ENCODE measurements around the gene OLFM2. TPM values are rescaled to one million over a fixed set of nuclear protein-coding genes. Genes with fewer than 3 reads are reported as not detected.
A peak's percentile ranks its signal among the peaks of the same experiment; 100 is the strongest.

Gene OLFM2
- total RNA-seq (2014; rRNA removed; shearing (Covaris generic)) = 117 and 125 TPM in 2 replicates
- 58.1 and 62.1 TPM in 2 replicates for polyA plus RNA-seq (2016; fragmentation: Nextera tagmentation; extraction: Ambion mirVana)
- long read RNA-seq, partial matches to known transcripts = 0 of 5 reads
- long read RNA-seq, other reads (novel, unspliced or antisense) = 2 of 5 reads

DNA sequence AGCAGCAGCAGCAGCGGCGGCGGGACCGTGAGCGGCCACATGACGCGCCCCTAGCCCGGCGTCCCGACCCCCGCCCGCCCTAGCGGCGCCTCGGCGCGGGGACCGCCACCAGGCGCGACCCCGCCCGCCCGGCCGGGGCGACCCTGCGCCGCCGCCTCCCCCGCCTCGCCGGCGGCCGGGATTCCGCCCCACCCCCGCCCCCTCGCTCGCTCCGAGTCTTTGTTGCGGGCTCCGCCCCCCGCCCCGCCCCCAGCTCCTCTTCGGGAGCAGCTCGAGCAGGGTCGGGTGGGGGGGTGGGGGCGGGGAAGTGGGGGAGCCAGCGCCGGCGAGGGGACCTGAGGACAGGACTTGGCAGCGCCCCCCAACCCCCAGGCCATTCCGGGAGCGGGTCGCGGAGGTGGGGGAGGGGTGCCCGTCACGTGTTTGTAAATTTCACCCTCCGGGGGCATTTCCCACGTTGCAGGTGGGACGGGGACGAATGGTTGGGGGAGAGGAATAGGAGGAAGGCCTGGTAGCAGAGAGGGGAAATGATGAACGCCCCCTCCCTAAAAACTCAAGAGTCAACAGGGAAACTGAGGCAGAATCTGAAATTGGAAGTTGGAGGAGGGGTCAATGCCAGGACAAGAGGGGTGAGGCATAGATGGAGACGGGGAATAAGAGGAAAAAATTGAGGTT, at the start of gene OLFM2:
OLFM2 (minus strand) TSS at position 190 of the 675 bp plus-strand sequence; CDS start at position 41, 149 bp downstream.
- peak within 1 kb of the TSS; percentile 90 for H3K4me2 ChIP-seq
- ATAC-seq (peak; percentile 38), DNase-seq (ENCODE audit: low spot score) (peak; percentile 90)
- Mint-ChIP-seq H3K4me1 (peaks cover 25% of the 10 kb centered on the region), H3K9me3 (peaks cover 5% of the 10 kb centered on the region), H3K27me3 (ENCODE audit: insufficient read depth, low read depth, poor library complexity) (peaks cover 23% of the 10 kb centered on the region), H3K36me3 (ENCODE audit: low read depth) (peaks cover 4% of the 10 kb centered on the region), H3K27ac (peak within 1 kb of the TSS; percentile 87), H3K4me3 (peak within 1 kb of the TSS; percentile 92)
- TF ChIP-seq ZNF331 (CRISPR knock-in tag; IDR thresholded peaks at IDR 0.05; ENCODE audit: low read depth) = no peak
- H3K9me2 ChIP-seq (ENCODE audit: insufficient read depth) = peaks cover 5% of the 10 kb centered on the region; the same call in 1 of the 2 replicates
- H3K27ac ChIP-seq (ENCODE audit: low read depth) = peak within 1 kb of the TSS; percentile 86
- no peaks in the 10 kb centered on the region for H3K36me3 ChIP-seq (ENCODE audit: insufficient read depth)
- H3F3A ChIP-seq (replicated peaks; ENCODE audit: low read depth) = peaks cover 9% of the 10 kb centered on the region; the same call in 1 of the 2 replicates
- H3K4me1 ChIP-seq (ENCODE audit: insufficient read depth) = peaks cover 13% of the 10 kb centered on the region
- no peak within 1 kb of the TSS for H2AFZ ChIP-seq
- peaks cover 38% of the 10 kb centered on the region for H3K79me2 ChIP-seq (replicated peaks; ENCODE audit: insufficient read depth)
- peak within 1 kb of the TSS; percentile 93 for H3K4me3 ChIP-seq
- no peaks in the 10 kb centered on the region for H3K27me3 ChIP-seq (ENCODE audit: insufficient read depth)
- peaks cover 25% of the 10 kb centered on the region for H4K20me1 ChIP-seq (replicated peaks; ENCODE audit: insufficient read depth)

DNA sequence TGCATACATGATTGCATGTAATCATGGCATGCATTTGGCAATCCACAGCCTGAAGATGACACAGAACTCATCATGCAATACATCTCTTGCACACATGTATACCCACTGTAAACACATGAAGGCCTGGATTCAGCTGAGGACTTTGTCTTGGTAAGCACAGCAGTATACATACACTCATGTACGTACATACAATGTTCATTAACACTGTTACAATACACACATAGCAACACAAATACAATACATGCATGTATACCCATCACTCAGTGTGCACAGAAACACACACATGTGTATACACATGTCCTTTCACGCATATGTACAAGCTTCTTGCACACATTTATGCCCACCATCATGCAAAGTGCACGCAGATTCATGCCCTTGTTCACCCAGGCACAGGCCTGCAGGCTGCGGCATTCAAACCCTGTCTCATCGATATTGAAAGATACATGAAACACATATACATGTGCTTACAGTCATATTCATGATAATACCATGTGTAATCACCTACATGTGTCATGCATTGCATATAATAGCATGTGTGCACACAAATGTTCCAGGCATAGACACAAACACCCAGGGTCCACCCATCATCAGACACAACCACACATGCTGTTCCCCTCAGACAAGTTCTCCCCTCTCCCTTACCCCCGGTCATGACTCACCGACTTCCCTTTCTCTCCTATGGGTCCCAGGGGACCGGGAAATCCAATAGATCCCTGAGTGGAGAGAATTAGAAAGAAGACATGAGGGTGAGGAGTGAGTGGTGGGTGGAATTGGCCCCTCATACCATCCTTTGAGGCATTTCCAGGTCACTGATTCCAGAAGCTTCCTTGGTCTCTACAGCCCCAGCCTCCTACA, 45.3 kb upstream of the OLFM2 start:
- Histone ChIP-seq H2AFZ (no peak overlapping the region), H3K36me3 (ENCODE audit: insufficient read depth) (no peaks in the 10 kb centered on the region), H3K79me2 (replicated peaks; ENCODE audit: insufficient read depth) (no peaks in the 10 kb centered on the region), H3K4me3 (no peak overlapping the region), H3K27ac (ENCODE audit: low read depth) (no peak overlapping the region), H3K4me2 (no peak overlapping the region), H3F3A (replicated peaks; ENCODE audit: low read depth) (no peaks in the 10 kb centered on the region), H3K27me3 (ENCODE audit: insufficient read depth) (no peaks in the 10 kb centered on the region), H3K9me2 (ENCODE audit: insufficient read depth) (no peaks in the 10 kb centered on the region), H4K20me1 (replicated peaks; ENCODE audit: insufficient read depth) (no peaks in the 10 kb centered on the region), H3K4me1 (ENCODE audit: insufficient read depth) (peaks cover 6% of the 10 kb centered on the region; the same call in 1 of the 2 replicates)
- H3K4me1 Mint-ChIP-seq = peaks cover 5% of the 10 kb centered on the region; the same call in 2 of the 3 replicates
- no peak for DNase-seq (ENCODE audit: low spot score)
- H3K27me3 Mint-ChIP-seq (ENCODE audit: insufficient read depth, low read depth, poor library complexity) = peaks cover 15% of the 10 kb centered on the region
- H3K4me3 Mint-ChIP-seq = no peak overlapping the region
- no peaks in the 10 kb centered on the region for H3K36me3 Mint-ChIP-seq (ENCODE audit: low read depth)
- no peak for ATAC-seq
- no peaks in the 10 kb centered on the region for H3K9me3 Mint-ChIP-seq
- H3K27ac Mint-ChIP-seq = no peak overlapping the region
- no peak for TF ChIP-seq POLR2AphosphoS5 (IDR thresholded peaks at IDR 0.05; ENCODE audit: low read depth)
- TF ChIP-seq, protein P1, sequence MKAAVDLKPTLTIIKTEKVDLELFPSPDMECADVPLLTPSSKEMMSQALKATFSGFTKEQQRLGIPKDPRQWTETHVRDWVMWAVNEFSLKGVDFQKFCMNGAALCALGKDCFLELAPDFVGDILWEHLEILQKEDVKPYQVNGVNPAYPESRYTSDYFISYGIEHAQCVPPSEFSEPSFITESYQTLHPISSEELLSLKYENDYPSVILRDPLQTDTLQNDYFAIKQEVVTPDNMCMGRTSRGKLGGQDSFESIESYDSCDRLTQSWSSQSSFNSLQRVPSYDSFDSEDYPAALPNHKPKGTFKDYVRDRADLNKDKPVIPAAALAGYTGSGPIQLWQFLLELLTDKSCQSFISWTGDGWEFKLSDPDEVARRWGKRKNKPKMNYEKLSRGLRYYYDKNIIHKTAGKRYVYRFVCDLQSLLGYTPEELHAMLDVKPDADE (IDR thresholded peaks at IDR 0.05) = no peak
- TF ChIP-seq, protein P2, sequence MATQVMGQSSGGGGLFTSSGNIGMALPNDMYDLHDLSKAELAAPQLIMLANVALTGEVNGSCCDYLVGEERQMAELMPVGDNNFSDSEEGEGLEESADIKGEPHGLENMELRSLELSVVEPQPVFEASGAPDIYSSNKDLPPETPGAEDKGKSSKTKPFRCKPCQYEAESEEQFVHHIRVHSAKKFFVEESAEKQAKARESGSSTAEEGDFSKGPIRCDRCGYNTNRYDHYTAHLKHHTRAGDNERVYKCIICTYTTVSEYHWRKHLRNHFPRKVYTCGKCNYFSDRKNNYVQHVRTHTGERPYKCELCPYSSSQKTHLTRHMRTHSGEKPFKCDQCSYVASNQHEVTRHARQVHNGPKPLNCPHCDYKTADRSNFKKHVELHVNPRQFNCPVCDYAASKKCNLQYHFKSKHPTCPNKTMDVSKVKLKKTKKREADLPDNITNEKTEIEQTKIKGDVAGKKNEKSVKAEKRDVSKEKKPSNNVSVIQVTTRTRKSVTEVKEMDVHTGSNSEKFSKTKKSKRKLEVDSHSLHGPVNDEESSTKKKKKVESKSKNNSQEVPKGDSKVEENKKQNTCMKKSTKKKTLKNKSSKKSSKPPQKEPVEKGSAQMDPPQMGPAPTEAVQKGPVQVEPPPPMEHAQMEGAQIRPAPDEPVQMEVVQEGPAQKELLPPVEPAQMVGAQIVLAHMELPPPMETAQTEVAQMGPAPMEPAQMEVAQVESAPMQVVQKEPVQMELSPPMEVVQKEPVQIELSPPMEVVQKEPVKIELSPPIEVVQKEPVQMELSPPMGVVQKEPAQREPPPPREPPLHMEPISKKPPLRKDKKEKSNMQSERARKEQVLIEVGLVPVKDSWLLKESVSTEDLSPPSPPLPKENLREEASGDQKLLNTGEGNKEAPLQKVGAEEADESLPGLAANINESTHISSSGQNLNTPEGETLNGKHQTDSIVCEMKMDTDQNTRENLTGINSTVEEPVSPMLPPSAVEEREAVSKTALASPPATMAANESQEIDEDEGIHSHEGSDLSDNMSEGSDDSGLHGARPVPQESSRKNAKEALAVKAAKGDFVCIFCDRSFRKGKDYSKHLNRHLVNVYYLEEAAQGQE (IDR thresholded peaks at IDR 0.05; ENCODE audit: unreplicated experiment) = no peak
- no peak for TF ChIP-seq STAT1 (IDR thresholded peaks at IDR 0.05; ENCODE audit: unreplicated experiment)
- no peak for TF ChIP-seq NANOG (IDR thresholded peaks at IDR 0.05; ENCODE audit: borderline replicate concordance)
- TF ChIP-seq ZNF331 (CRISPR knock-in tag; IDR thresholded peaks at IDR 0.05; ENCODE audit: low read depth) = no peak
- TF ChIP-seq EZH2phosphoT487 (IDR thresholded peaks at IDR 0.05; ENCODE audit: unreplicated experiment) = no peak
- no peak for TF ChIP-seq JUNB (IDR thresholded peaks at IDR 0.05; ENCODE audit: unreplicated experiment)
